GM21381 (cell line): ENCODE measurements around the gene GCLM.
A peak's percentile ranks its signal among the peaks of the same experiment; 100 is the strongest.
"Not testable (repeated sequence)": the region's sequence is repeated elsewhere in the genome, so short reads cannot be mapped to it uniquely, and the experiment has no call there.

Experiments used
- ATAC-seq: cut with Tn5 transposase; IDR thresholded peaks from one replicate; pipeline ENCODE4 v1.9.1; 2021; ENCODE audit warnings: mild to moderate bottlenecking, moderate library complexity; ENCODE audit not compliant: unreplicated experiment

Gene GCLM

GRCh38 chr1:93899543-93900207 is 9.6 kb downstream of the GCLM start:
- no peak for ATAC-seq

- ATAC-seq: no peak
These were observed 20.3 kb downstream of the GCLM start for GRCh38 chr1:93888900-93889299.

GRCh38 chr1:93882269-93882668 is 27.0 kb downstream of the GCLM start:
- no peak for ATAC-seq

- no peak for ATAC-seq
These were observed 28.5 kb downstream of the GCLM start for GRCh38 chr1:93880731-93881130.

- peak; percentile 96 for ATAC-seq
These were observed 30.2 kb downstream of the GCLM start, which contains the start of gene DNTTIP2 for GRCh38 chr1:93878889-93879586. Gene DNTTIP2 (minus strand): TSS chr1:93879206. CDS start chr1:93879148, 58 bp downstream.

- peak; percentile 48 for ATAC-seq
These were observed 30.7 kb downstream of the GCLM start for GRCh38 chr1:93878501-93878888.

- no peak for ATAC-seq
These were observed 31.7 kb downstream of the GCLM start for GRCh38 chr1:93877529-93877928.

- no peak for ATAC-seq
These were observed 33.0 kb downstream of the GCLM start for GRCh38 chr1:93876244-93876643.

- no peak for ATAC-seq
These were observed 35.1 kb downstream of the GCLM start for GRCh38 chr1:93874025-93874651.

- ATAC-seq: no peak
These were observed 37.9 kb downstream of the GCLM start for GRCh38 chr1:93871366-93871765.

- no peak for ATAC-seq
These were observed 39.6 kb downstream of the GCLM start for GRCh38 chr1:93869653-93870052.

- ATAC-seq: not testable (repeated sequence)
These were observed 40.7 kb downstream of the GCLM start for GRCh38 chr1:93868492-93868891.

GRCh38 chr1:93865253-93865652 is 44.0 kb downstream of the GCLM start:
- ATAC-seq: no peak

- no peak for ATAC-seq
These were observed 45.1 kb downstream of the GCLM start for GRCh38 chr1:93864175-93864574.

- ATAC-seq: not testable (repeated sequence)
These were observed 51.6 kb downstream of the GCLM start for GRCh38 chr1:93857653-93858052.

- not testable (repeated sequence) for ATAC-seq
These were observed 53.2 kb downstream of the GCLM start for GRCh38 chr1:93855983-93856382.

- ATAC-seq: no peak
These were observed 55.3 kb downstream of the GCLM start for GRCh38 chr1:93853940-93854339.

GRCh38 chr1:93851878-93852277 is 57.4 kb downstream of the GCLM start:
- ATAC-seq: no peak

- no peak for ATAC-seq
These were observed 57.9 kb downstream of the GCLM start for GRCh38 chr1:93851327-93851712.

- not testable (repeated sequence) for ATAC-seq
These were observed 58.4 kb downstream of the GCLM start for GRCh38 chr1:93850687-93851326.

GRCh38 chr1:93848350-93848883 is 60.8 kb downstream of the GCLM start:
- ATAC-seq: no peak
